Type B pancreatic cell (in vitro differentiated cells): ENCODE results near the gene ALK. TPM values are rescaled to one million over a fixed set of nuclear protein-coding genes. Genes with fewer than 3 reads are reported as not detected.
A peak's percentile ranks its signal among the peaks of the same experiment; 100 is the strongest.

ENCODE experiments used
- DNase-seq: peaks from one replicate; pipeline ENCODE4 v3.0.0; 2021; ENCODE audit warnings: mixed read lengths; ENCODE audit not compliant: unreplicated experiment; ENCODE audit errors: extremely low spot score
- H3K27ac Mint-ChIP-seq: 2 replicates; pipeline ENCODE4 v1.8.0; 2021; ENCODE audit warnings: mild to moderate bottlenecking, mixed read lengths
- H3K27me3 Mint-ChIP-seq: 2 replicates; pipeline ENCODE4 v1.8.0; 2021; ENCODE audit warnings: mixed read lengths
- H3K36me3 Mint-ChIP-seq: 2 replicates; pipeline ENCODE4 v1.8.0; 2021; ENCODE audit warnings: mixed read lengths
- H3K4me1 Mint-ChIP-seq: one replicate; pipeline ENCODE4 v1.8.0; 2021; ENCODE audit warnings: mixed read lengths; ENCODE audit not compliant: unreplicated experiment
- H3K4me3 Mint-ChIP-seq: 2 replicates; pipeline ENCODE4 v1.8.0; 2021; ENCODE audit warnings: mild to moderate bottlenecking, mixed read lengths
- H3K9me3 Mint-ChIP-seq: 2 replicates; pipeline ENCODE4 v1.8.0; 2021; ENCODE audit warnings: mixed read lengths
- CTCF ChIP-seq: fragments of 200-600 bp; sonication (generic); conservative IDR thresholded peaks from 2 replicates; pipeline ENCODE4 v1.5.0; 2021; ENCODE audit warnings: antibody characterized with exemption, mild to moderate bottlenecking
- total RNA-seq: library from RNA; stranded (reverse); gene quantifications from 2 replicates; pipeline ENCODE4 v1.2.1, GENCODE V29; 2021; ENCODE audit warnings: low replicate concordance

Gene ALK
- total RNA-seq, 1 donor from 2014 or later, result 7.7 TPM

DNA sequence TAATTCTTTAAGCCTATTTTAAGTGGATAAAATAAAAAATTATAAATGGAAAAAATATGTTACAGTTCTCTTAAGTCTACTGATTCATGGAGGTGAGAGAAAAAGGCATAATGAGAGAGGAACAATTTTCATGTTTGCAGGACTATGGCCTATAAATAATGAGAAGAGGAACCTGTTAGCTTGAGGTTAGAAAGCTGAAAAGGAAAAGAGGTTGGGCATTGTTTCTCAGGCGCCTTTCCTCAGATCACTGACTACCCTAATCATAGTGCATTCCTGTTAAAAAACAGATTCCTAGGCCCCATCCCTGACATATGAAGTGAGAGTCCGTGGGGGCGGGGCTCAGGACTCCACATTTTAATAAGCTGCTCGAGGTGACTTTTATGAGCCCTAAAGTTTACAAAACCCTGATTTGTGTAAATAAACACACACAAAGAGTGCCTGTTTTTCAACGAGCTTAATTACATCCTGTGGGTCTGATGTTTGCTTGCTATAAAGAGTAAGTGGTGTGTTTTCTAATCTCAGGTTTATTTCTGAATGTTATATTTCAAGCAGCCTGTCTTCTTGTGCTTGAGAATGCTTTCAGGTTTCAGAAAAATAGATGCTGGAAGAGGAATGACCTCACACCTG is 470.7 kb downstream of the ALK start:
- Mint-ChIP-seq H3K4me1 (peaks cover 39% of the 10 kb centered on the region), H3K9me3 (no peaks in the 10 kb centered on the region)

DNA sequence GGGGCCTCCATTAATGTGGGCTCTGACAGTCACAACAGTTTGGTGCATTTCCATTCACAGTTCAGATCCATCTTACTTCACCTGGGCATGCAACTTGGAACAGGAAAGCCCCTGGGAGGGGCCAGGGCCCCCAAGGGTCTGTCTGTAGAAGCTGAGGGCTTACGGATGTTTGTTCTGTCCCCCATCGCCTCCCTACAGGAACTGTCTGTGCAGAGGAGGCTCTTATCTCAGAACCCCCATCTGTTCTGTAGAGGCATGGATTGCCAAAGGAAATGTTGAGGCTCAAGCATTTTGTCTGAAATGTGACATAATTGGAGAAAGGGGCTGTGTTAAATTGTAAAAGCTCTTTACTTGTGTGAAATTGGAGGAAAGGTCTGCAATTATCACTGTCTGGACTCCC is 471.9 kb downstream of the ALK start:
- H3K4me3 Mint-ChIP-seq, result no peak overlapping the region
- H3K27ac Mint-ChIP-seq, result no peak overlapping the region
- H3K4me1 Mint-ChIP-seq, result peaks cover 30% of the 10 kb centered on the region
- H3K36me3 Mint-ChIP-seq, result no peaks in the 10 kb centered on the region
- DNase-seq, result no peak
- no peak for TF ChIP-seq CTCF
- no peaks in the 10 kb centered on the region for H3K9me3 Mint-ChIP-seq
- no peaks in the 10 kb centered on the region for H3K27me3 Mint-ChIP-seq

More for the DNA sequence above, 470.7 kb downstream of the ALK start:
- Mint-ChIP-seq H3K4me3 (no peak overlapping the region), H3K27ac (no peak overlapping the region), H3K27me3 (peaks cover 2% of the 10 kb centered on the region), H3K36me3 (no peaks in the 10 kb centered on the region)
- no peak for DNase-seq
- no peak for TF ChIP-seq CTCF

DNA sequence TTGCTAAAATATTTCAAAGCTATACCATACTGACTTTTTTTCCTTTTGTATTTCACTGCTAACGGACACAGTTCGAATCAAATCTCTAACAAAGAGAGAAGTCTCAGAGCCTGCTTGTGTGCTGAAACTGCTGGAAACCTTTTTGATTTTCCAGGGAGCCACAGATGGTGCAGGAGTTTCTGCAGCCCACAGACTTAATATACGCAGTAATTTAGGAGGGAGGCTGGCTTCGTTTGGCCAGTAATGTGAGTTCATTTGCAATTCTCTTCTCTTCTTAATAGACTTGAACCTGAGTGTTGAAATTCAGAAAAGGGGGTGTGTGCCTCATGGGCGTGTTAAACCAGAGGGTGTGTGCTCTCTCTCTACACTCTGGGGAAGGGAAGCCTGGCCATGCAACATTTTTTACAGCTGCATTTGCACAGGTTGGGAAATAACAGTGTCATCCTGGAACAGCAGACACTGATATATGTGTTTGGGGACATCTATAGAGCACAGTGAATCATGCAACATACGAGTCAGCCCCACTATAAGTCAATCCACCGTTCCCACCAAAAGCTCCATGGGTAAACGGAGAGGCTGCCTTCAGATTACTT is 473.2 kb downstream of the ALK start:
- no peak for TF ChIP-seq CTCF
- no peaks in the 10 kb centered on the region for H3K36me3 Mint-ChIP-seq
- peak overlapping the region; percentile 37 for H3K4me3 Mint-ChIP-seq
- peak overlapping the region; percentile 86 for H3K27ac Mint-ChIP-seq
- H3K9me3 Mint-ChIP-seq, result no peaks in the 10 kb centered on the region
- no peaks in the 10 kb centered on the region for H3K27me3 Mint-ChIP-seq
- no peak for DNase-seq
- H3K4me1 Mint-ChIP-seq, result peaks cover 30% of the 10 kb centered on the region

DNA sequence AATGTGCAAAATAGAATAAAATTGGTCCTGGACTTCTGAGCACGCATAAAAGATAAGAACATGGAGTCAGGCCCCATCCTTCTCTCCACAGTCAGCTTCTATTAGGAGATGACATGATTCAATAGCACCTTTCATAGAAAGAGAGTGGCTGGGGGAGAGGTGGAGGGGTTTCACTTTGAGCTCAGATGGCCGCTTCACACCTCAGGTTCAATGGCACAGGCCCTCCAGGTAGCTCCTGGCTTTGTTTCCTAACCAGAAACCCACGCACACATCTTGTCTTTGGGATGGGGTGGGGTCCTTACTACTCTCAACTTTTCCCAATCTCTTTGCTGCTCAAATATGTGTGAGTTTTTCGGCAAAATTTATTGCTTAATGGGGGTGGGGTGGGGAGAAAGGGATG is 473.9 kb downstream of the ALK start:
- Mint-ChIP-seq H3K27me3 (no peaks in the 10 kb centered on the region), H3K36me3 (no peaks in the 10 kb centered on the region), H3K27ac (peak overlapping the region; percentile 86), H3K4me3 (no peak overlapping the region), H3K9me3 (no peaks in the 10 kb centered on the region), H3K4me1 (peaks cover 30% of the 10 kb centered on the region)
- TF ChIP-seq CTCF, result no peak
- DNase-seq, result no peak

- H3K4me3 Mint-ChIP-seq, result no peak overlapping the region
- no peaks in the 10 kb centered on the region for H3K36me3 Mint-ChIP-seq
- peaks cover 30% of the 10 kb centered on the region for H3K4me1 Mint-ChIP-seq
- no peaks in the 10 kb centered on the region for H3K27me3 Mint-ChIP-seq
- no peak for DNase-seq
- H3K27ac Mint-ChIP-seq, result peak overlapping the region; percentile 13
- no peak for TF ChIP-seq CTCF
- H3K9me3 Mint-ChIP-seq, result no peaks in the 10 kb centered on the region
These were observed 474.5 kb downstream of the ALK start for GRCh38 chr2:29446847-29447246.
